Fibroblast of lung (primary cell): ENCODE data around the gene ICE2. TPM values are rescaled to one million over a fixed set of nuclear protein-coding genes. Genes with fewer than 3 reads are reported as not detected.

Source experiments
- DNase-seq, 2 donors: peaks; one replicate each; pipeline versions ENCODE4 v3.0.0 to v3.0.0-alpha.2; 2010; ENCODE audit warnings: low read depth in 2 of 2
- H2AFZ ChIP-seq: 2 replicates; pipeline ENCODE4 v1.5.1; 2012; ENCODE audit warnings: low read length, control low read depth, inconsistent platforms
- H3K27ac ChIP-seq: 2 replicates; pipeline ENCODE4 v1.5.1; 2011; ENCODE audit warnings: low read length, control low read depth; ENCODE audit not compliant: insufficient read depth
- H3K27me3 ChIP-seq: 2 replicates; pipeline ENCODE4 v1.5.1; 2011; ENCODE audit warnings: mild to moderate bottlenecking, low read length; ENCODE audit not compliant: control insufficient read depth, insufficient read depth
- H3K36me3 ChIP-seq: 2 replicates; pipeline ENCODE4 v1.5.1; 2011; ENCODE audit warnings: low read length; ENCODE audit not compliant: control insufficient read depth, insufficient read depth
- H3K4me1 ChIP-seq: 2 replicates; pipeline ENCODE4 v1.5.1; 2011; ENCODE audit warnings: low read length; ENCODE audit not compliant: control insufficient read depth, insufficient read depth; ENCODE audit errors: extremely low read depth
- H3K4me2 ChIP-seq: 2 replicates; pipeline ENCODE4 v1.5.1; 2011; ENCODE audit warnings: low read length, control low read depth; ENCODE audit not compliant: insufficient read depth; ENCODE audit errors: extremely low read depth
- H3K4me3 ChIP-seq, 4 experiments: fragments of 200-600 bp in 1 of 4; sonication (generic) in 1 of 4; replicated peaks in 1 of 4; 2 replicates each; pipeline ENCODE4 v1.5.1; 2011 to 2016; ENCODE audit warnings: low read length in 4 of 4, low read depth in 3 of 4, mild to moderate bottlenecking in 3 of 4, control low read depth in 2 of 4, inconsistent platforms in 1 of 4, mixed read lengths in 1 of 4; ENCODE audit not compliant: insufficient read depth in 1 of 4; ENCODE audit errors: control extremely low read depth in 1 of 4
- H3K79me2 ChIP-seq: 2 replicates; pipeline ENCODE4 v1.5.1; 2012; ENCODE audit warnings: mild to moderate bottlenecking, low read length, inconsistent platforms; ENCODE audit not compliant: control insufficient read depth, insufficient read depth
- H3K9ac ChIP-seq: 2 replicates; pipeline ENCODE4 v1.5.1; 2011; ENCODE audit warnings: mild to moderate bottlenecking, low read length, control low read depth; ENCODE audit not compliant: insufficient read depth
- H3K9me3 ChIP-seq: 2 replicates; pipeline ENCODE4 v1.5.1; 2012; ENCODE audit warnings: low read depth, low read length; ENCODE audit not compliant: control insufficient read depth, insufficient read depth
- H4K20me1 ChIP-seq: 2 replicates; pipeline ENCODE4 v1.5.1; 2011; ENCODE audit warnings: low read length; ENCODE audit not compliant: control insufficient read depth, insufficient read depth; ENCODE audit errors: extremely low read depth
- EZH2 ChIP-seq: IDR thresholded peaks from 2 replicates; pipeline ENCODE4 v1.5.1; 2012; ENCODE audit warnings: low read length, control low read depth, mild to moderate bottlenecking; ENCODE audit errors: missing control alignments
- polyA plus RNA-seq, 2 donors: library from polyadenylated mRNA; depleted of rRNA in 1 of 2; stranded (reverse) in 1 of 2; unstranded in 1 of 2; fragments of >200 nt; gene quantifications; 2 replicates each; pipeline ENCODE4 v1.2.1, GENCODE V29; 2011 to 2012; ENCODE audit warnings: missing spikeins in 1 of 2
- total RNA-seq: library from RNA; depleted of rRNA; stranded (reverse); fragments of >200 nt; gene quantifications from 2 replicates; pipeline ENCODE4 v1.2.1, GENCODE V29; 2014
- TF ChIP-seq, protein P1 (sequence below), 2 donors: IDR thresholded peaks in 1 of 2; conservative IDR thresholded peaks in 1 of 2; 1 replicate in 1 of 2; 2 replicates in 1 of 2; pipeline ENCODE4 v1.5.1; 2011 to 2012; ENCODE audit warnings: low read length in 2 of 2, control low read depth in 1 of 2, inconsistent platforms in 1 of 2, low read depth in 1 of 2, mild to moderate bottlenecking in 1 of 2

Gene ICE2
- total and polyA plus RNA-seq, 2 donors (not counting 1 experiment from before 2014, with no cell fraction given) = 22.3 to 38.6 TPM

DNA sequence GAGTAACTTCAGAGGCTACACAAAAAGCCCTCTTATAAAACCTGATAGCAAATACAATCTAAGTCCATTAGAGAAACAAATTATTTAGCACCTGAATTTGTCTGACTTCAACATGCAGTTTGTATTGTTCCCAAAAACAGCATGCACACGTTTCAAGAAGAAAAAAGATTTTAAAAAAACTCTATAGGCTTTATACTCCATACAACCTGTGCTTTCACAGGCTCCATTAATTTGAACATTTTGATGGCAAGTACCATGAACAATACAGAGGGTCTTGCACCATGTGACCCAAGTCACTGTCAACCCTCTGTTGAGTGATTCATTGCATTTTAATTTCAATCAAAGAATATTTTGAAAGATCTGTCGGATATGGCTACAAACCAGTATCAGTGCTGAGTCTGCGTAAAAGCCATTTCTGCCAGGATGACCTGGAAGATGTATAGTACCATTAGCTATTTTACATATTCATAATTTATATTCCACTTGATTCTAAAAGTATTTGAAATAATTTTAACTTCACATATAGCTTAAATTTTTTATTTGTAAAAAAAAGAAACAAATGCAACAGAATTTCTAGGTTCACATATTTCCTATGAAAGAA lies 94.3 kb downstream of the ICE2 start:
- Histone ChIP-seq H2AFZ (no peak overlapping the region), H3K36me3 (peaks cover 21% of the 10 kb centered on the region), H3K4me3 (no peak overlapping the region), H3K27ac (no peak overlapping the region), H3K9ac (no peak overlapping the region), H3K79me2 (peaks cover 96% of the 10 kb centered on the region), H3K9me3 (no peaks in the 10 kb centered on the region), H3K4me1 (peaks cover 26% of the 10 kb centered on the region), H3K4me2 (no peak overlapping the region), H3K27me3 (no peaks in the 10 kb centered on the region), H4K20me1 (peaks cover 21% of the 10 kb centered on the region)
- TF ChIP-seq, protein P1, sequence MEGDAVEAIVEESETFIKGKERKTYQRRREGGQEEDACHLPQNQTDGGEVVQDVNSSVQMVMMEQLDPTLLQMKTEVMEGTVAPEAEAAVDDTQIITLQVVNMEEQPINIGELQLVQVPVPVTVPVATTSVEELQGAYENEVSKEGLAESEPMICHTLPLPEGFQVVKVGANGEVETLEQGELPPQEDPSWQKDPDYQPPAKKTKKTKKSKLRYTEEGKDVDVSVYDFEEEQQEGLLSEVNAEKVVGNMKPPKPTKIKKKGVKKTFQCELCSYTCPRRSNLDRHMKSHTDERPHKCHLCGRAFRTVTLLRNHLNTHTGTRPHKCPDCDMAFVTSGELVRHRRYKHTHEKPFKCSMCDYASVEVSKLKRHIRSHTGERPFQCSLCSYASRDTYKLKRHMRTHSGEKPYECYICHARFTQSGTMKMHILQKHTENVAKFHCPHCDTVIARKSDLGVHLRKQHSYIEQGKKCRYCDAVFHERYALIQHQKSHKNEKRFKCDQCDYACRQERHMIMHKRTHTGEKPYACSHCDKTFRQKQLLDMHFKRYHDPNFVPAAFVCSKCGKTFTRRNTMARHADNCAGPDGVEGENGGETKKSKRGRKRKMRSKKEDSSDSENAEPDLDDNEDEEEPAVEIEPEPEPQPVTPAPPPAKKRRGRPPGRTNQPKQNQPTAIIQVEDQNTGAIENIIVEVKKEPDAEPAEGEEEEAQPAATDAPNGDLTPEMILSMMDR (conservative IDR thresholded peaks at IDR 0.05 in 1 of 2, IDR thresholded peaks at IDR 0.05 in 1 of 2; ENCODE audit: low read depth in 1 of 2, low read length in 2 of 2) = no peak
- no peak for TF ChIP-seq EZH2
- DNase-seq = no peak

DNA sequence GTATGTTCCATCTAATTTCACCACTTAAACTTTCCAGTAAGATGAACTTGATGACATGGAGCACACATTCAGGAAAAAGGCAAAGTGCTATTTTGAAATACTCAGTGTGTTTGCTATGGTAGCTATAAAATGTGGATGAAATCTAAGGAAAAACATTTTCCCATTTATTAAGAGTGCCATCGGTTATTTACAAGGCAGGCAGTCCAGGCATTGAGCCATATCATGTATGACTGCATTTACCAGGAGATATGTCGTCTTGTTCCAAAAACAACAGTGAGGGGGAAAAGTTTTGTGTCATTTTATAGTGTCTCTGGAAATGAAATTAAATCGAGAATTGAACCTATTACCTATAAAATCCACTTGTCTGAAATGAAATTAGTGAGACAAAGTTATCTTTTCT lies 94.9 kb downstream of the ICE2 start:
- Histone ChIP-seq H3K9me3 (no peaks in the 10 kb centered on the region), H3K4me2 (peak overlapping the region; percentile 29), H3K79me2 (peaks cover 94% of the 10 kb centered on the region), H3K36me3 (peaks cover 21% of the 10 kb centered on the region), H3K9ac (no peak overlapping the region), H3K27me3 (no peaks in the 10 kb centered on the region), H3K4me1 (peaks cover 23% of the 10 kb centered on the region), H3K27ac (peak overlapping the region; percentile 23), H4K20me1 (peaks cover 21% of the 10 kb centered on the region), H2AFZ (no peak overlapping the region), H3K4me3 (no peak overlapping the region)
- TF ChIP-seq, protein P1 (conservative IDR thresholded peaks at IDR 0.05 in 1 of 2, IDR thresholded peaks at IDR 0.05 in 1 of 2; ENCODE audit: low read depth in 1 of 2, low read length in 2 of 2) = no peak
- TF ChIP-seq EZH2 = no peak
- DNase-seq = peak; percentile 67 to 77

DNA sequence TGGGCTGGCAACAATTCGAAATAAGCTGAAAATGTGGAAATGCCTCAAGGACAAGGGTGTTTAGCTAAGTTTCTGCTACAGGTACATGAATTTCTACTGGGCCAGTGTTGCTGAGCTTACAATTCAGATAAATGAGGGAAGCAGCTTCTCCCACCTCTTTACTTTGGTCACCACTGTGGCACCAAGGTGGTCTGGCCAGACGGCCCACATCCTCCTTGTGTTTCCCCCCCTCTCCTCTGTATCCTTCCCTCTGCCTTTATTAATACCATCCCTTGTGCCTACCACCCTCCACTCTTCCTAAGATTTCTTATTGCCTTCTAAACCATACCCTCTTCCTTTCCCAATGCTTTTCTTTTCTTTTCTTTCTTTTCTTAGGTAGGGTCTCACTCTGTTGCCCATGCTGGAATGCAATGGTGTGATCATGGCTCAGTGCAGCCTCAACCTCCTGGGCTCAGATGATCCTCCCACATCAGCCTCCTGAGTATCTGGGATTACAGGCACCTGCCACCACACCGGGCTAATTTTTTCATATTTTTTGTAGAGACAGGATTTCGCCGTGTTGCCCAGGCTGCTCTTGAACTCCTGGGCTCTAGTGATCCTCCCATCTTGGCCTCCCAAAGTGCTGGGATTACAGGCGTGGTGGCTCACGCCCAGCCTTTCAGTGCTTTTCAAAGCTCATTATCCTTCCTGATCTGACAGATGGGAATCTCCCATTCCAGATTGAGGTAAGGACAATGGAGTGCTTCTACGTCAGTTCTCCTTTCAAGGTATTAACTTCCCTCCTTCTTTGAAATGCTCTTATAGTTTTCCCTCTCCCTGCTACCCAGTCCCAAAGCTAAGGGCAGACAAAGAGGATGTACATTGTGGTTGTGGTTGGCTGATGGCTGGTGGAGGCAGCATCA lies 95.9 kb downstream of the ICE2 start:
- H4K20me1 ChIP-seq = peaks cover 19% of the 10 kb centered on the region
- H3K36me3 ChIP-seq = peaks cover 21% of the 10 kb centered on the region
- TF ChIP-seq, protein P1 (conservative IDR thresholded peaks at IDR 0.05 in 1 of 2, IDR thresholded peaks at IDR 0.05 in 1 of 2; ENCODE audit: low read depth in 1 of 2, low read length in 2 of 2) = no peak
- TF ChIP-seq EZH2 = no peak
- H3K9me3 ChIP-seq = no peaks in the 10 kb centered on the region
- no peak overlapping the region for H3K9ac ChIP-seq
- DNase-seq = no peak
- peaks cover 92% of the 10 kb centered on the region for H3K79me2 ChIP-seq
- H2AFZ ChIP-seq = no peak overlapping the region
- H3K4me2 ChIP-seq = no peak overlapping the region
- H3K4me3 ChIP-seq = no peak overlapping the region
- peaks cover 23% of the 10 kb centered on the region for H3K4me1 ChIP-seq
- no peaks in the 10 kb centered on the region for H3K27me3 ChIP-seq
- H3K27ac ChIP-seq = peak overlapping the region; percentile 49
